Measurements from ENCODE around the gene ST6GALNAC4. TPM values are rescaled to one million over a fixed set of nuclear protein-coding genes. Genes with fewer than 3 reads are reported as not detected.

ST6GALNAC4 gene
- total and polyA plus RNA-seq, 9 of the 15 experiments (the other 6 are each of a cell fraction or from before 2014, with no cell fraction given) = 2.6 to 43.1 (median 15.4) TPM

- Histone ChIP-seq H3K4me3 (no peak overlapping the region), H3K4me1 (replicated peaks in 1 of 2; ENCODE audit: control insufficient read depth in 2 of 2, insufficient read depth in 2 of 2, low read length in 2 of 2) (peaks cover 28 to 47% of the 10 kb centered on the region in 2 experiments), H3K27me3 (ENCODE audit: control insufficient read depth in 2 of 2, insufficient read depth in 2 of 2, low read length in 2 of 2) (no peaks in the 10 kb centered on the region), H3K36me3 (ENCODE audit: control insufficient read depth, insufficient read depth, low read length) (no peaks in the 10 kb centered on the region), H4K20me1 (replicated peaks; ENCODE audit: control insufficient read depth, insufficient read depth, low read length) (no peaks in the 10 kb centered on the region), H3K9me3 (replicated peaks; ENCODE audit: control insufficient read depth, insufficient read depth, low read depth, low read length) (no peaks in the 10 kb centered on the region), H3K79me2 (ENCODE audit: control insufficient read depth, insufficient read depth, low read length) (no peaks in the 10 kb centered on the region), H3K9ac (ENCODE audit: insufficient read depth in 1 of 2, low read depth in 2 of 2, low read length in 2 of 2) (no peak overlapping the region), H2AFZ (ENCODE audit: low read depth, low read length) (no peak overlapping the region), H3K27ac (ENCODE audit: extremely low read depth, low read depth, low read length) (no peak overlapping the region), H3K4me2 (ENCODE audit: insufficient read depth, low read length) (no peak overlapping the region), H3K9me1 (ENCODE audit: control insufficient read depth, insufficient read depth, low read length) (no peaks in the 10 kb centered on the region)
- intact Hi-C loops (cut with micrococcal nuclease) (loop anchor here (5.0 kb wide), 1 partner anchor 331 kb away; no protein-coding TSS in a partner anchor), in situ Hi-C loops (cut with MboI) (loop anchor here (10.0 to 25.0 kb wide), 2 partner anchors 709 to 986 kb away; no protein-coding TSS in a partner anchor)
- 62% methylated on average over 8 of the region's 8 CpGs for WGBS (ENCODE audit: insufficient coverage, low coverage, missing lambda C conversion rate)
- TF ChIP-seq, protein P1, sequence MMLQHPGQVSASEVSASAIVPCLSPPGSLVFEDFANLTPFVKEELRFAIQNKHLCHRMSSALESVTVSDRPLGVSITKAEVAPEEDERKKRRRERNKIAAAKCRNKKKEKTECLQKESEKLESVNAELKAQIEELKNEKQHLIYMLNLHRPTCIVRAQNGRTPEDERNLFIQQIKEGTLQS (IDR thresholded peaks at IDR 0.05) = peak; percentile 66
- TF ChIP-seq, protein P1 (CRISPR knock-in tag; conservative IDR thresholded peaks at IDR 0.05) = no peak
- no peak for TF ChIP-seq ZNF24 (IDR thresholded peaks at IDR 0.05)
- ChIA-PET CTCF (ENCODE audit: low intra/inter-chr PET ratio) (no interaction called here), POLR2A (interaction anchor here (0.9 kb wide), 1 partner anchor 148 kb away, joined by 3 read pairs; no protein-coding TSS in a partner anchor)
- ATAC-seq = no peak
- FAIRE-seq = no peak
- DNase-seq (ENCODE audit: extremely low read depth in 1 of 4, low spot score in 3 of 4) = no peak
- no TSS peak for BruUV-seq (replicated peaks)
Observed at GRCh38 chr9:127923771-127924170, 6.9 kb upstream of the ST6GALNAC4 start.

DNA sequence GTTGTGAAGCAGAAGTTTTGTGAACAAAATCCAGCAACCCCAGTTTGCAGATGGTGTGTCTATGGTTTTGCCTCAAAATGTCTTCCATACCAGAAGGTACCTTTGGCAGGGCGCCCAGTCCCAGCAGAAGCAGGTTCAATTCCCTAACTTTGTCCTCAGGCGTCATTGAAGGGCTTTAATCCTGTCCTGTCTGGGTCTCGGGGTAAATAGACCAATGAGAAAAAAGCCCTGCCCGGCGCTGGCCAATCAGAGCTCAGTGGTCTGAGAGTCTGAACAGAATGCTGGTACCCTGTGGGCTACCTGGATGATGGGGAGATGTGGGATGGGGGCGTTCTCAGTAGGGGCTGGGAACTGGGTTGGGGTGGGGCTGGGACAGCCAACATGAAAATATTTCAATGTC is 6.2 kb upstream of the ST6GALNAC4 start:
- BruUV-seq (replicated peaks) = no TSS peak
- Histone ChIP-seq H4K20me1 (replicated peaks; ENCODE audit: control insufficient read depth, insufficient read depth, low read length) (no peaks in the 10 kb centered on the region), H3K4me3 (no peak overlapping the region), H3K9me1 (ENCODE audit: control insufficient read depth, insufficient read depth, low read length) (no peaks in the 10 kb centered on the region), H3K9me3 (replicated peaks; ENCODE audit: control insufficient read depth, insufficient read depth, low read depth, low read length) (no peaks in the 10 kb centered on the region), H3K4me2 (ENCODE audit: insufficient read depth, low read length) (no peak overlapping the region), H3K27ac (ENCODE audit: extremely low read depth, low read depth, low read length) (no peak overlapping the region), H3K36me3 (ENCODE audit: control insufficient read depth, insufficient read depth, low read length) (no peaks in the 10 kb centered on the region), H3K27me3 (ENCODE audit: control insufficient read depth in 2 of 2, insufficient read depth in 2 of 2, low read length in 2 of 2) (no peaks in the 10 kb centered on the region), H2AFZ (ENCODE audit: low read depth, low read length) (no peak overlapping the region), H3K4me1 (replicated peaks in 1 of 2; ENCODE audit: control insufficient read depth in 2 of 2, insufficient read depth in 2 of 2, low read length in 2 of 2) (peaks cover 28 to 47% of the 10 kb centered on the region in 2 experiments), H3K9ac (ENCODE audit: insufficient read depth in 1 of 2, low read depth in 2 of 2, low read length in 2 of 2) (no peak overlapping the region), H3K79me2 (ENCODE audit: control insufficient read depth, insufficient read depth, low read length) (no peaks in the 10 kb centered on the region)
- 19% methylated on average over 6 of the region's 6 CpGs for WGBS (ENCODE audit: insufficient coverage, low coverage, missing lambda C conversion rate)
- ATAC-seq = no peak
- CTCF ChIA-PET (ENCODE audit: low intra/inter-chr PET ratio) = interaction anchor here (4.3 kb wide), 1 partner anchor 187 kb away, joined by 34 read pairs; the partner anchor contains the start of gene TOR2A
- TF ChIP-seq NFIC (IDR thresholded peaks at IDR 0.05) = peak; percentile 47
- peak; percentile 49 for TF ChIP-seq FOS (IDR thresholded peaks at IDR 0.05; ENCODE audit: extremely low read depth, insufficient read length)
- TF ChIP-seq CBX1 (IDR thresholded peaks at IDR 0.05; ENCODE audit: low read depth) = no peak
- TF ChIP-seq NFYB (IDR thresholded peaks at IDR 0.05; ENCODE audit: extremely low read depth, insufficient read length) = peak; percentile 84
- TF ChIP-seq RBM25 (IDR thresholded peaks at IDR 0.05; ENCODE audit: low read depth, low read length, severe bottlenecking) = peak; percentile 8
- TF ChIP-seq SRSF9 (IDR thresholded peaks at IDR 0.05; ENCODE audit: borderline replicate concordance, low read depth, low read length) = no peak
- POLR2A ChIA-PET = interaction anchor here (0.6 to 0.9 kb wide), 2 partner anchors 82 to 147 kb away, joined by 3 to 4 read pairs; no protein-coding TSS in a partner anchor
- peak in 3 of 4 experiments; percentile 73 to 81 (median 80) for DNase-seq (ENCODE audit: extremely low read depth in 1 of 4, low spot score in 3 of 4)
- no peak for FAIRE-seq
- intact Hi-C loops (cut with micrococcal nuclease) (loop anchor here (5.0 kb wide), 1 partner anchor 331 kb away; no protein-coding TSS in a partner anchor), in situ Hi-C loops (cut with MboI) (loop anchor here (10.0 to 25.0 kb wide), 2 partner anchors 708 to 986 kb away; no protein-coding TSS in a partner anchor)
